Panc1 (cell line): ENCODE results near the gene EMX1.

Source experiments
- REST ChIP-seq, 2 experiments: IDR thresholded peaks; 2 replicates each; pipeline ENCODE4 v1.6.1; 2011 to 2012; ENCODE audit warnings: low read depth in 2 of 2, control low read depth in 1 of 2, low read length in 1 of 2, mild to moderate bottlenecking in 1 of 2, moderate library complexity in 1 of 2; ENCODE audit not compliant: insufficient read depth in 1 of 2
- SIN3A ChIP-seq: IDR thresholded peaks from 2 replicates; pipeline ENCODE4 v1.6.1; 2012; ENCODE audit warnings: low read depth, mild to moderate bottlenecking, low read length, moderate library complexity, borderline replicate concordance; ENCODE audit not compliant: insufficient read depth
- TCF7L2 ChIP-seq: IDR thresholded peaks from 2 replicates; pipeline ENCODE4 v1.6.1; 2011; ENCODE audit warnings: mild to moderate bottlenecking, low read depth, low read length, inconsistent platforms
- TF ChIP-seq, protein P1 (sequence below): fragments of 450-650 bp; IDR thresholded peaks from 2 replicates; pipeline ENCODE4 v1.5.1; 2017; ENCODE audit warnings: mild to moderate bottlenecking

- TF ChIP-seq, protein P1, sequence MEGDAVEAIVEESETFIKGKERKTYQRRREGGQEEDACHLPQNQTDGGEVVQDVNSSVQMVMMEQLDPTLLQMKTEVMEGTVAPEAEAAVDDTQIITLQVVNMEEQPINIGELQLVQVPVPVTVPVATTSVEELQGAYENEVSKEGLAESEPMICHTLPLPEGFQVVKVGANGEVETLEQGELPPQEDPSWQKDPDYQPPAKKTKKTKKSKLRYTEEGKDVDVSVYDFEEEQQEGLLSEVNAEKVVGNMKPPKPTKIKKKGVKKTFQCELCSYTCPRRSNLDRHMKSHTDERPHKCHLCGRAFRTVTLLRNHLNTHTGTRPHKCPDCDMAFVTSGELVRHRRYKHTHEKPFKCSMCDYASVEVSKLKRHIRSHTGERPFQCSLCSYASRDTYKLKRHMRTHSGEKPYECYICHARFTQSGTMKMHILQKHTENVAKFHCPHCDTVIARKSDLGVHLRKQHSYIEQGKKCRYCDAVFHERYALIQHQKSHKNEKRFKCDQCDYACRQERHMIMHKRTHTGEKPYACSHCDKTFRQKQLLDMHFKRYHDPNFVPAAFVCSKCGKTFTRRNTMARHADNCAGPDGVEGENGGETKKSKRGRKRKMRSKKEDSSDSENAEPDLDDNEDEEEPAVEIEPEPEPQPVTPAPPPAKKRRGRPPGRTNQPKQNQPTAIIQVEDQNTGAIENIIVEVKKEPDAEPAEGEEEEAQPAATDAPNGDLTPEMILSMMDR, result no peak
- TF ChIP-seq SIN3A (no peak), REST (IDR thresholded peaks at IDR 0.05; ENCODE audit: insufficient read depth in 1 of 2, low read depth in 2 of 2, low read length in 1 of 2) (no peak), TCF7L2 (no peak)
Measured at GRCh38 chr2:72951303-72952095, 34.2 kb downstream of the EMX1 start.
